WTC11 (cell line): ENCODE data around the gene SPATA24. TPM values are rescaled to one million over a fixed set of nuclear protein-coding genes. Genes with fewer than 3 reads are reported as not detected.
A peak's percentile ranks its signal among the peaks of the same experiment; 100 is the strongest.

Source experiments
- ATAC-seq: fragments of 200-7000 bp; cut with Tn5 transposase; 2 replicates; pipeline ENCODE4 v1.10.0; 2021; ENCODE audit warnings: mild to moderate bottlenecking, moderate library complexity
- CTCF ChIA-PET: fragments of 300-600 bp; sonication (Branson Sonifier 250); formaldehyde crosslinking; loops from one replicate; lab custom pipeline; 2021; ENCODE audit warnings: antibody characterized with exemption; lab: Charles Lee
- POLR2A ChIA-PET: fragments of 350-600 bp; sonication (Branson Sonifier 250); formaldehyde crosslinking; loops from one replicate; lab custom pipeline; 2021; ENCODE audit warnings: antibody characterized with exemption; lab: Charles Lee
- DNase-seq: peaks from one replicate; pipeline ENCODE4 v3.0.0; 2021; ENCODE audit warnings: low spot score
- H3K27ac Mint-ChIP-seq: 2 replicates; pipeline ENCODE4 v1.8.0; 2021; ENCODE audit warnings: mixed read lengths
- H3K27me3 Mint-ChIP-seq: 2 replicates; pipeline ENCODE4 v1.8.0; 2021; ENCODE audit warnings: low read depth, mild to moderate bottlenecking, moderate library complexity, mixed read lengths
- H3K36me3 Mint-ChIP-seq: 2 replicates; pipeline ENCODE4 v1.8.0; 2021; ENCODE audit warnings: mixed read lengths
- H3K4me1 Mint-ChIP-seq: 2 replicates; pipeline ENCODE4 v1.8.0; 2022; ENCODE audit warnings: mixed read lengths
- H3K4me3 Mint-ChIP-seq: 2 replicates; pipeline ENCODE4 v1.8.0; 2021; ENCODE audit warnings: mild to moderate bottlenecking, moderate library complexity, mixed read lengths
- H3K9me3 Mint-ChIP-seq: 2 replicates; pipeline ENCODE4 v1.8.0; 2021; ENCODE audit warnings: mixed read lengths
- HMGA2 ChIP-seq: fragments of 250-450 bp; sonication (Bioruptor Pico); IDR thresholded peaks from 2 replicates; pipeline ENCODE4 v1.4.0; 2021; ENCODE audit warnings: mild to moderate bottlenecking, moderate library complexity
- IRF2 ChIP-seq: sonication (generic); formaldehyde crosslinking; IDR thresholded peaks from 2 replicates; pipeline ENCODE4 v1.8.0; 2022; ENCODE audit warnings: low read depth, missing genetic modification reagents, borderline replicate concordance
- OVOL2 ChIP-seq: fragments of 250-450 bp; sonication (Bioruptor Pico); IDR thresholded peaks from 2 replicates; pipeline ENCODE4 v1.9.0; 2021; ENCODE audit warnings: mild to moderate bottlenecking, borderline replicate concordance
- SOX15 ChIP-seq: fragments of 250-450 bp; sonication (Bioruptor Pico); IDR thresholded peaks from 2 replicates; pipeline ENCODE4 v1.9.0; 2021; ENCODE audit warnings: mild to moderate bottlenecking
- SP1 ChIP-seq: sonication (generic); formaldehyde crosslinking; conservative IDR thresholded peaks from 2 replicates; pipeline ENCODE4 v1.8.1; 2022; ENCODE audit warnings: missing genetic modification reagents
- TCF7 ChIP-seq: sonication (generic); formaldehyde crosslinking; IDR thresholded peaks from 2 replicates; pipeline ENCODE4 v1.8.0; 2022; ENCODE audit warnings: mild to moderate bottlenecking, low read depth, missing genetic modification reagents, moderate library complexity
- TP53 ChIP-seq: sonication (generic); formaldehyde crosslinking; IDR thresholded peaks from 2 replicates; pipeline ENCODE4 v1.8.1; 2023; ENCODE audit warnings: mild to moderate bottlenecking, missing genetic modification reagents
- ZNF138 ChIP-seq: sonication (generic); formaldehyde crosslinking; conservative IDR thresholded peaks from 2 replicates; pipeline ENCODE4 v1.8.1; 2022; ENCODE audit warnings: mild to moderate bottlenecking, moderate library complexity, missing genetic modification reagents
- ZNF232 ChIP-seq: sonication (generic); formaldehyde crosslinking; IDR thresholded peaks from 2 replicates; pipeline ENCODE4 v1.8.0; 2022; ENCODE audit warnings: mild to moderate bottlenecking, missing genetic modification reagents
- ZNF263 ChIP-seq: sonication (generic); formaldehyde crosslinking; IDR thresholded peaks from 2 replicates; pipeline ENCODE4 v1.8.1; 2022; ENCODE audit warnings: low read depth, mild to moderate bottlenecking, moderate library complexity, missing genetic modification reagents
- ZNF396 ChIP-seq: fragments of 250-450 bp; sonication (Bioruptor Pico); IDR thresholded peaks from 2 replicates; pipeline ENCODE4 v1.8.0; 2021; ENCODE audit warnings: mild to moderate bottlenecking, moderate library complexity, borderline replicate concordance
- total RNA-seq: library from RNA; stranded (reverse); gene quantifications from 3 replicates; pipeline ENCODE4 v1.2.3, GENCODE V29; 2021
- TF ChIP-seq, protein P1 (sequence below): sonication (generic); formaldehyde crosslinking; IDR thresholded peaks from 2 replicates; pipeline ENCODE4 v1.8.1; 2022; ENCODE audit warnings: missing genetic modification reagents, borderline replicate concordance
- TF ChIP-seq, protein P2 (sequence below): sonication (generic); formaldehyde crosslinking; IDR thresholded peaks from 2 replicates; pipeline ENCODE4 v1.8.0; 2022; ENCODE audit warnings: missing genetic modification reagents
- TF ChIP-seq, protein P3 (sequence below): sonication (generic); formaldehyde crosslinking; IDR thresholded peaks from 2 replicates; pipeline ENCODE4 v1.8.0; 2022; ENCODE audit warnings: mild to moderate bottlenecking, missing genetic modification reagents
- TF ChIP-seq, protein P4 (sequence below): sonication (generic); formaldehyde crosslinking; IDR thresholded peaks from 2 replicates; pipeline ENCODE4 v1.8.1; 2022; ENCODE audit warnings: low read depth, missing genetic modification reagents, borderline replicate concordance
- TF ChIP-seq, protein P5 (sequence below): fragments of 200-600 bp; IDR thresholded peaks from 2 replicates; pipeline ENCODE4 v1.8.0; 2022; ENCODE audit warnings: antibody characterized with exemption
- TF ChIP-seq, protein P6 (sequence below): sonication (generic); formaldehyde crosslinking; IDR thresholded peaks from 2 replicates; pipeline ENCODE4 v1.8.0; 2022; ENCODE audit warnings: mild to moderate bottlenecking, missing genetic modification reagents
- TF ChIP-seq, protein P7 (sequence below): sonication (generic); formaldehyde crosslinking; IDR thresholded peaks from 2 replicates; pipeline ENCODE4 v1.8.0; 2022; ENCODE audit warnings: mild to moderate bottlenecking, missing genetic modification reagents
- TF ChIP-seq, protein P8 (sequence below): fragments of 250-450 bp; sonication (Bioruptor Pico); IDR thresholded peaks from 2 replicates; pipeline ENCODE4 v1.8.0; 2021; ENCODE audit warnings: mild to moderate bottlenecking

Gene SPATA24
- total RNA-seq, 1 experiment from 2014 or later, result 13.2 TPM

DNA sequence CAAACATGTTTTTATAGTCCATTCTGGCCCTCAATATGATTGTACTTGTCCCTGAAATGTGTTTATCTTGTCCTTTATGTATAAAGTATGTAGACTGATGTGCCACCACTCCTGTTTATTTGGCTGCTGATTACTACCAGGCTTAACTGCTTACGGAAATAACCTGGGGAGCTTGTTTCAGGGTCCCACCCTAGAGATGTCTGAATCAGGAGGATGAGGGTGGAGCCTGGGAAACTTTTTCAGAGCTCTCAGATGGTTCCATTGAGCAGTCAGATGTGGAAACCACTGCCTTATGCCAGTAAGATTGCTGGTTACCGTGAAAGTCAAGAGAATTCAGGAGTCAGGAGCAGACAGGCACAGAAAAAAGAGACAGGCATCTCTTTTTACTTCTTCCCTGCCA lies 40.0 kb downstream of the SPATA24 start:
- H3K27ac Mint-ChIP-seq, result no peak overlapping the region; the same call in 1 of the 2 replicates
- ATAC-seq, result no peak
- TF ChIP-seq, protein P1, sequence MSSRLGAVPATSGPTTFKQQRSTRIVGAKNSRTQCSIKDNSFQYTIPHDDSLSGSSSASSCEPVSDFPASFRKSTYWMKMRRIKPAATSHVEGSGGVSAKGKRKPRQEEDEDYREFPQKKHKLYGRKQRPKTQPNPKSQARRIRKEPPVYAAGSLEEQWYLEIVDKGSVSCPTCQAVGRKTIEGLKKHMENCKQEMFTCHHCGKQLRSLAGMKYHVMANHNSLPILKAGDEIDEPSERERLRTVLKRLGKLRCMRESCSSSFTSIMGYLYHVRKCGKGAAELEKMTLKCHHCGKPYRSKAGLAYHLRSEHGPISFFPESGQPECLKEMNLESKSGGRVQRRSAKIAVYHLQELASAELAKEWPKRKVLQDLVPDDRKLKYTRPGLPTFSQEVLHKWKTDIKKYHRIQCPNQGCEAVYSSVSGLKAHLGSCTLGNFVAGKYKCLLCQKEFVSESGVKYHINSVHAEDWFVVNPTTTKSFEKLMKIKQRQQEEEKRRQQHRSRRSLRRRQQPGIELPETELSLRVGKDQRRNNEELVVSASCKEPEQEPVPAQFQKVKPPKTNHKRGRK (CRISPR knock-in tag), result no peak
- TF ChIP-seq TP53 (CRISPR knock-in tag) (no peak), ZNF138 (CRISPR knock-in tag) (no peak), IRF2 (CRISPR knock-in tag) (no peak), SP1 (CRISPR knock-in tag) (no peak), ZNF232 (CRISPR knock-in tag) (no peak), ZNF263 (CRISPR knock-in tag) (no peak), SOX15 (CRISPR knock-in tag) (no peak), OVOL2 (CRISPR knock-in tag) (no peak)
- TF ChIP-seq, protein P2, sequence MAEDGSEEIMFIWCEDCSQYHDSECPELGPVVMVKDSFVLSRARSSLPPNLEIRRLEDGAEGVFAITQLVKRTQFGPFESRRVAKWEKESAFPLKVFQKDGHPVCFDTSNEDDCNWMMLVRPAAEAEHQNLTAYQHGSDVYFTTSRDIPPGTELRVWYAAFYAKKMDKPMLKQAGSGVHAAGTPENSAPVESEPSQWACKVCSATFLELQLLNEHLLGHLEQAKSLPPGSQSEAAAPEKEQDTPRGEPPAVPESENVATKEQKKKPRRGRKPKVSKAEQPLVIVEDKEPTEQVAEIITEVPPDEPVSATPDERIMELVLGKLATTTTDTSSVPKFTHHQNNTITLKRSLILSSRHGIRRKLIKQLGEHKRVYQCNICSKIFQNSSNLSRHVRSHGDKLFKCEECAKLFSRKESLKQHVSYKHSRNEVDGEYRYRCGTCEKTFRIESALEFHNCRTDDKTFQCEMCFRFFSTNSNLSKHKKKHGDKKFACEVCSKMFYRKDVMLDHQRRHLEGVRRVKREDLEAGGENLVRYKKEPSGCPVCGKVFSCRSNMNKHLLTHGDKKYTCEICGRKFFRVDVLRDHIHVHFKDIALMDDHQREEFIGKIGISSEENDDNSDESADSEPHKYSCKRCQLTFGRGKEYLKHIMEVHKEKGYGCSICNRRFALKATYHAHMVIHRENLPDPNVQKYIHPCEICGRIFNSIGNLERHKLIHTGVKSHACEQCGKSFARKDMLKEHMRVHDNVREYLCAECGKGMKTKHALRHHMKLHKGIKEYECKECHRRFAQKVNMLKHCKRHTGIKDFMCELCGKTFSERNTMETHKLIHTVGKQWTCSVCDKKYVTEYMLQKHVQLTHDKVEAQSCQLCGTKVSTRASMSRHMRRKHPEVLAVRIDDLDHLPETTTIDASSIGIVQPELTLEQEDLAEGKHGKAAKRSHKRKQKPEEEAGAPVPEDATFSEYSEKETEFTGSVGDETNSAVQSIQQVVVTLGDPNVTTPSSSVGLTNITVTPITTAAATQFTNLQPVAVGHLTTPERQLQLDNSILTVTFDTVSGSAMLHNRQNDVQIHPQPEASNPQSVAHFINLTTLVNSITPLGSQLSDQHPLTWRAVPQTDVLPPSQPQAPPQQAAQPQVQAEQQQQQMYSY (CRISPR knock-in tag), result no peak
- TF ChIP-seq, protein P3, sequence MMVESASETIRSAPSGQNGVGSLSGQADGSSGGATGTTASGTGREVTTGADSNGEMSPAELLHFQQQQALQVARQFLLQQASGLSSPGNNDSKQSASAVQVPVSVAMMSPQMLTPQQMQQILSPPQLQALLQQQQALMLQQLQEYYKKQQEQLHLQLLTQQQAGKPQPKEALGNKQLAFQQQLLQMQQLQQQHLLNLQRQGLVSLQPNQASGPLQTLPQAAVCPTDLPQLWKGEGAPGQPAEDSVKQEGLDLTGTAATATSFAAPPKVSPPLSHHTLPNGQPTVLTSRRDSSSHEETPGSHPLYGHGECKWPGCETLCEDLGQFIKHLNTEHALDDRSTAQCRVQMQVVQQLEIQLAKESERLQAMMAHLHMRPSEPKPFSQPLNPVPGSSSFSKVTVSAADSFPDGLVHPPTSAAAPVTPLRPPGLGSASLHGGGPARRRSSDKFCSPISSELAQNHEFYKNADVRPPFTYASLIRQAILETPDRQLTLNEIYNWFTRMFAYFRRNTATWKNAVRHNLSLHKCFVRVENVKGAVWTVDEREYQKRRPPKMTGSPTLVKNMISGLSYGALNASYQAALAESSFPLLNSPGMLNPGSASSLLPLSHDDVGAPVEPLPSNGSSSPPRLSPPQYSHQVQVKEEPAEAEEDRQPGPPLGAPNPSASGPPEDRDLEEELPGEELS, result no peak
- TF ChIP-seq, protein P4, sequence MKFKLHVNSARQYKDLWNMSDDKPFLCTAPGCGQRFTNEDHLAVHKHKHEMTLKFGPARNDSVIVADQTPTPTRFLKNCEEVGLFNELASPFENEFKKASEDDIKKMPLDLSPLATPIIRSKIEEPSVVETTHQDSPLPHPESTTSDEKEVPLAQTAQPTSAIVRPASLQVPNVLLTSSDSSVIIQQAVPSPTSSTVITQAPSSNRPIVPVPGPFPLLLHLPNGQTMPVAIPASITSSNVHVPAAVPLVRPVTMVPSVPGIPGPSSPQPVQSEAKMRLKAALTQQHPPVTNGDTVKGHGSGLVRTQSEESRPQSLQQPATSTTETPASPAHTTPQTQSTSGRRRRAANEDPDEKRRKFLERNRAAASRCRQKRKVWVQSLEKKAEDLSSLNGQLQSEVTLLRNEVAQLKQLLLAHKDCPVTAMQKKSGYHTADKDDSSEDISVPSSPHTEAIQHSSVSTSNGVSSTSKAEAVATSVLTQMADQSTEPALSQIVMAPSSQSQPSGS (CRISPR knock-in tag), result no peak
- TF ChIP-seq, protein P5, sequence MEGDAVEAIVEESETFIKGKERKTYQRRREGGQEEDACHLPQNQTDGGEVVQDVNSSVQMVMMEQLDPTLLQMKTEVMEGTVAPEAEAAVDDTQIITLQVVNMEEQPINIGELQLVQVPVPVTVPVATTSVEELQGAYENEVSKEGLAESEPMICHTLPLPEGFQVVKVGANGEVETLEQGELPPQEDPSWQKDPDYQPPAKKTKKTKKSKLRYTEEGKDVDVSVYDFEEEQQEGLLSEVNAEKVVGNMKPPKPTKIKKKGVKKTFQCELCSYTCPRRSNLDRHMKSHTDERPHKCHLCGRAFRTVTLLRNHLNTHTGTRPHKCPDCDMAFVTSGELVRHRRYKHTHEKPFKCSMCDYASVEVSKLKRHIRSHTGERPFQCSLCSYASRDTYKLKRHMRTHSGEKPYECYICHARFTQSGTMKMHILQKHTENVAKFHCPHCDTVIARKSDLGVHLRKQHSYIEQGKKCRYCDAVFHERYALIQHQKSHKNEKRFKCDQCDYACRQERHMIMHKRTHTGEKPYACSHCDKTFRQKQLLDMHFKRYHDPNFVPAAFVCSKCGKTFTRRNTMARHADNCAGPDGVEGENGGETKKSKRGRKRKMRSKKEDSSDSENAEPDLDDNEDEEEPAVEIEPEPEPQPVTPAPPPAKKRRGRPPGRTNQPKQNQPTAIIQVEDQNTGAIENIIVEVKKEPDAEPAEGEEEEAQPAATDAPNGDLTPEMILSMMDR, result no peak

DNA sequence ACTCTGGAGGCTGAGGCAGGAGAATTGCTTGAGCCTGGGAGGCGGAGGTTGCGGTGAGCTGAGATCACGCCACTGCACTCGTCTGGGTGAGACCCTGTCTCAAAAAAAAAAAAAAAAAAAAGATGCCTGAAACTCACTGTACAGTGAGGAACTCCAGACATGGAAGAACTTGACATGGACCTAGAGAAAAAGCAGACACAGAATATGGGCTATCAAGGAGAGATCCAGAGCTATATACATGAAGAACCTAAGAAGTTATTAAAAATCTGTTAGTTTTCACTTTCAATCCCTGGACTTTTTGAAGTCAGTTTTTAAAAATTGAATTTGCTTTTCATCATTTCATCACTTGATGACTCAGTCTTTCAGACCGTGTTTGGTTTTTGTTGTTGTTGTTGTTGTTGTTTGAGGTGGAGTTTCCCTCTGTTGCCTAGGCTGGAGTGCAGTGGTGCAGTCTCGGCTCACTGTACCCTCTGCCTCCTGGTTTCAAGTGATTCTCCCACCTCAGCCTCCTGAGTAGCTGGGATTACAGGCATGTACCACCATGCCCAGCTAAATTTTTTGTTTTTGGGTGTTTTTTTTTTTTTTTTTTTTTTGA lies 42.0 kb downstream of the SPATA24 start:
- no peak overlapping the region for H3K4me3 Mint-ChIP-seq
- H3K9me3 Mint-ChIP-seq, result no peaks in the 10 kb centered on the region
- TF ChIP-seq, protein P6, sequence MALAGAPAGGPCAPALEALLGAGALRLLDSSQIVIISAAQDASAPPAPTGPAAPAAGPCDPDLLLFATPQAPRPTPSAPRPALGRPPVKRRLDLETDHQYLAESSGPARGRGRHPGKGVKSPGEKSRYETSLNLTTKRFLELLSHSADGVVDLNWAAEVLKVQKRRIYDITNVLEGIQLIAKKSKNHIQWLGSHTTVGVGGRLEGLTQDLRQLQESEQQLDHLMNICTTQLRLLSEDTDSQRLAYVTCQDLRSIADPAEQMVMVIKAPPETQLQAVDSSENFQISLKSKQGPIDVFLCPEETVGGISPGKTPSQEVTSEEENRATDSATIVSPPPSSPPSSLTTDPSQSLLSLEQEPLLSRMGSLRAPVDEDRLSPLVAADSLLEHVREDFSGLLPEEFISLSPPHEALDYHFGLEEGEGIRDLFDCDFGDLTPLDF (CRISPR knock-in tag), result no peak
- TF ChIP-seq, protein P7, sequence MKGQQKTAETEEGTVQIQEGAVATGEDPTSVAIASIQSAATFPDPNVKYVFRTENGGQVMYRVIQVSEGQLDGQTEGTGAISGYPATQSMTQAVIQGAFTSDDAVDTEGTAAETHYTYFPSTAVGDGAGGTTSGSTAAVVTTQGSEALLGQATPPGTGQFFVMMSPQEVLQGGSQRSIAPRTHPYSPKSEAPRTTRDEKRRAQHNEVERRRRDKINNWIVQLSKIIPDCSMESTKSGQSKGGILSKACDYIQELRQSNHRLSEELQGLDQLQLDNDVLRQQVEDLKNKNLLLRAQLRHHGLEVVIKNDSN, result no peak
- TF ChIP-seq, protein P8, sequence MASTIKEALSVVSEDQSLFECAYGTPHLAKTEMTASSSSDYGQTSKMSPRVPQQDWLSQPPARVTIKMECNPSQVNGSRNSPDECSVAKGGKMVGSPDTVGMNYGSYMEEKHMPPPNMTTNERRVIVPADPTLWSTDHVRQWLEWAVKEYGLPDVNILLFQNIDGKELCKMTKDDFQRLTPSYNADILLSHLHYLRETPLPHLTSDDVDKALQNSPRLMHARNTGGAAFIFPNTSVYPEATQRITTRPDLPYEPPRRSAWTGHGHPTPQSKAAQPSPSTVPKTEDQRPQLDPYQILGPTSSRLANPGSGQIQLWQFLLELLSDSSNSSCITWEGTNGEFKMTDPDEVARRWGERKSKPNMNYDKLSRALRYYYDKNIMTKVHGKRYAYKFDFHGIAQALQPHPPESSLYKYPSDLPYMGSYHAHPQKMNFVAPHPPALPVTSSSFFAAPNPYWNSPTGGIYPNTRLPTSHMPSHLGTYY (CRISPR knock-in tag), result no peak
- TF ChIP-seq TCF7 (no peak), ZNF396 (CRISPR knock-in tag) (no peak), HMGA2 (CRISPR knock-in tag) (no peak)
- TF ChIP-seq, all 79 proteins: peak for 0
- H3K27ac Mint-ChIP-seq, result peak overlapping the region; percentile 74; the same call in 1 of the 2 replicates
- no peak for DNase-seq
- no peak for ATAC-seq
- ChIA-PET POLR2A (interaction anchor here (0.6 kb wide), 1 partner anchor 332 kb away, joined by 6 read pairs; no protein-coding TSS in a partner anchor), CTCF (interaction anchor here (0.7 kb wide), 1 partner anchor 65 kb away, joined by 3 read pairs; no protein-coding TSS in a partner anchor)
- H3K4me1 Mint-ChIP-seq, result peaks cover 4% of the 10 kb centered on the region
- peaks cover 48% of the 10 kb centered on the region for H3K36me3 Mint-ChIP-seq
- H3K27me3 Mint-ChIP-seq, result no peaks in the 10 kb centered on the region

More for the DNA sequence above, 40.0 kb downstream of the SPATA24 start:
- Mint-ChIP-seq H3K4me1 (no peaks in the 10 kb centered on the region), H3K27me3 (no peaks in the 10 kb centered on the region), H3K9me3 (no peaks in the 10 kb centered on the region), H3K36me3 (peaks cover 52% of the 10 kb centered on the region), H3K4me3 (no peak overlapping the region)
- no peak for DNase-seq
- POLR2A ChIA-PET, result interaction anchor here (0.5 to 0.6 kb wide), 2 partner anchors 12 to 40 kb away, joined by 3 to 4 read pairs; no protein-coding TSS in a partner anchor
- CTCF ChIA-PET, result no interaction called here
